K562 (cell line): ENCODE measurements around the gene ZDHHC18. TPM values are rescaled to one million over a fixed set of nuclear protein-coding genes. Genes with fewer than 3 reads are reported as not detected.

Experiments used
- ATAC-seq: fragments of 200-7000 bp; cut with Tn5 transposase; 3 replicates; pipeline ENCODE4 v1.9.1; 2020; ENCODE audit warnings: moderate library complexity
- BruUV-seq: library from RNA; stranded (reverse); fragments of 400-500 nt; replicated peaks from 2 replicates; lab custom pipeline; 2021; lab: Mats Ljungman, UMichigan
- CTCF ChIA-PET: fragments of 300-600 bp; formaldehyde crosslinking; extraction: SDS; loops from one replicate; lab custom pipeline; 2021; ENCODE audit warnings: low intra/inter-chr PET ratio; lab: Yijun Ruan, JAX
- POLR2A ChIA-PET: fragments of 300-600, 350-650 bp; sonication (Branson Sonifier 250); formaldehyde crosslinking; extraction: SDS; loops from one replicate; lab custom pipeline; 2021; ENCODE audit warnings: antibody characterized with exemption, inconsistent platforms; lab: Yijun Ruan, JAX
- DNase-seq, 4 experiments: peaks; one replicate each; pipeline versions ENCODE4 v3.0.0 to v3.0.0-alpha.2; 2011 to 2018; ENCODE audit warnings: low spot score in 3 of 4, mixed read lengths in 3 of 4; ENCODE audit errors: extremely low read depth in 1 of 4
- FAIRE-seq: peaks from 2 replicates; lab custom pipeline; 2011; peaks lifted over from hg19 to GRCh38; lab: Jason Lieb, UNC
- H2AFZ ChIP-seq: 2 replicates; pipeline ENCODE4 v1.6.0; 2011; ENCODE audit warnings: low read depth, low read length, control low read depth, inconsistent platforms
- H3K27ac ChIP-seq: fragments of 200-600 bp; 3 replicates; pipeline ENCODE4 v1.8.0; 2011; ENCODE audit warnings: low read depth, mild to moderate bottlenecking, control low read depth, inconsistent platforms, low read length, moderate library complexity, mixed read lengths; ENCODE audit errors: extremely low read depth
- H3K27me3 ChIP-seq, 2 experiments: fragments of 300-600 bp in 1 of 2; 2 replicates in 1 of 2; 3 replicates in 1 of 2; pipeline versions ENCODE4 v1.6.0 to v1.8.0; 2011; ENCODE audit warnings: inconsistent platforms in 2 of 2, low read length in 2 of 2, mild to moderate bottlenecking in 1 of 2, mixed read lengths in 1 of 2, moderate library complexity in 1 of 2; ENCODE audit not compliant: control insufficient read depth in 2 of 2, insufficient read depth in 2 of 2
- H3K36me3 ChIP-seq: fragments of 300-600 bp; 3 replicates; pipeline ENCODE4 v1.8.0; 2011; ENCODE audit warnings: mild to moderate bottlenecking, low read length, inconsistent platforms; ENCODE audit not compliant: control insufficient read depth, insufficient read depth
- H3K4me1 ChIP-seq, 2 experiments: fragments of 200-600 bp in 1 of 2; replicated peaks in 1 of 2; 2 replicates in 1 of 2; 3 replicates in 1 of 2; pipeline versions ENCODE4 v1.5.1 to v1.8.0; 2011; ENCODE audit warnings: inconsistent platforms in 2 of 2, low read length in 2 of 2, mild to moderate bottlenecking in 1 of 2, mixed read lengths in 1 of 2, moderate library complexity in 1 of 2; ENCODE audit not compliant: control insufficient read depth in 2 of 2, insufficient read depth in 2 of 2
- H3K4me2 ChIP-seq: 2 replicates; pipeline ENCODE4 v1.6.1; 2011; ENCODE audit warnings: low read length, control low read depth, inconsistent platforms, mixed read lengths; ENCODE audit not compliant: insufficient read depth
- H3K4me3 ChIP-seq: fragments of 200-600 bp; sonication (generic), shearing (Covaris generic); 2 replicates; pipeline ENCODE4 v1.5.1; 2016; ENCODE audit warnings: control low read depth, inconsistent platforms
- H3K79me2 ChIP-seq: fragments of 200-600 bp; 3 replicates; pipeline ENCODE4 v1.8.0; 2011; ENCODE audit warnings: low read length, inconsistent platforms; ENCODE audit not compliant: control insufficient read depth, insufficient read depth
- H3K9ac ChIP-seq, 2 experiments: 2 replicates each; pipeline versions ENCODE4 v1.6.0 to v1.6.1; 2011; ENCODE audit warnings: low read depth in 2 of 2, low read length in 2 of 2, control low read depth in 1 of 2, inconsistent platforms in 1 of 2, mild to moderate bottlenecking in 1 of 2, mixed read lengths in 1 of 2; ENCODE audit not compliant: insufficient read depth in 1 of 2
- H3K9me1 ChIP-seq: one replicate; pipeline ENCODE4 v1.6.0; 2011; ENCODE audit warnings: inconsistent platforms, mild to moderate bottlenecking, low read length, moderate library complexity; ENCODE audit not compliant: control insufficient read depth, insufficient read depth
- H3K9me3 ChIP-seq: replicated peaks from 2 replicates; pipeline ENCODE4 v1.5.1; 2011; ENCODE audit warnings: low read depth, low read length, inconsistent platforms; ENCODE audit not compliant: control insufficient read depth, insufficient read depth
- H4K20me1 ChIP-seq: replicated peaks from 2 replicates; pipeline ENCODE4 v1.6.1; 2011; ENCODE audit warnings: low read length, inconsistent platforms, mixed read lengths; ENCODE audit not compliant: control insufficient read depth, insufficient read depth
- CREB1 ChIP-seq, 2 experiments: sonication (generic) in 1 of 2; formaldehyde crosslinking in 1 of 2; IDR thresholded peaks; 2 replicates each; pipeline versions ENCODE4 v1.6.1 to v1.8.0; 2012 to 2022; ENCODE audit warnings: inconsistent platforms in 1 of 2, mild to moderate bottlenecking in 1 of 2, missing genetic modification reagents in 1 of 2, moderate library complexity in 1 of 2
- FOXK1 ChIP-seq: sonication (generic); formaldehyde crosslinking; IDR thresholded peaks from 2 replicates; pipeline ENCODE4 v1.8.0; 2022; ENCODE audit warnings: missing genetic modification reagents, mild to moderate bottlenecking, borderline replicate concordance
- MAZ ChIP-seq, 2 experiments: fragments of 450-650 bp in 1 of 2; sonication (generic) in 1 of 2; formaldehyde crosslinking; IDR thresholded peaks in 1 of 2; conservative IDR thresholded peaks in 1 of 2; 2 replicates each; pipeline versions ENCODE4 v1.4.0 to v1.5.0; 2020; ENCODE audit warnings: mild to moderate bottlenecking in 1 of 2, missing genetic modification reagents in 1 of 2
- RAD21 ChIP-seq, 2 experiments: fragments of 250-450 bp in 1 of 2; fragments of 450-650 bp in 1 of 2; sonication (Bioruptor Pico) in 1 of 2; formaldehyde crosslinking in 1 of 2; IDR thresholded peaks in 1 of 2; conservative IDR thresholded peaks in 1 of 2; 2 replicates each; pipeline versions ENCODE4 v1.4.0 to v1.8.0; 2020 to 2022; ENCODE audit warnings: mild to moderate bottlenecking in 2 of 2, moderate library complexity in 1 of 2
- WGBS: fragments of 100-300 bp; shearing (Covaris generic); methylation state at CpG from one replicate; pipeline ENCODE4 v1.1.6; 2016; ENCODE audit warnings: low coverage, mixed read lengths; ENCODE audit not compliant: insufficient coverage; ENCODE audit errors: missing lambda C conversion rate; 5-methylcytosine and 5-hydroxymethylcytosine counted together
- in situ Hi-C: fragments of 300-500 bp; cut with MboI; formaldehyde crosslinking; loops from 4 replicates; pipeline ENCODE4 v1.15.0; 2018; ENCODE audit warnings: inconsistent platforms, mixed read lengths
- intact Hi-C: fragments of 100-400 bp; cut with micrococcal nuclease; formaldehyde crosslinking; loops from 2 replicates; pipeline ENCODE4 v1.14.2; 2022
- polyA plus RNA-seq, 8 experiments: library from polyadenylated mRNA; depleted of rRNA in 4 of 8; stranded (reverse) in 5 of 8; unstranded in 3 of 8; fragments of >200 nt; fragmentation: Nextera tagmentation in 2 of 8; fragmentation: Illumina TruSeq in 1 of 8; extraction: Ambion mirVana in 2 of 8; extraction: Trizol in 1 of 8; gene quantifications; 2 replicates each; pipeline versions ENCODE4 v1.2.1 to v1.2.3, GENCODE V29; 2011 to 2014; ENCODE audit warnings: inconsistent platforms in 1 of 8, missing spikeins in 1 of 8
- total RNA-seq, 7 experiments: library from RNA; depleted of rRNA in 6 of 7; stranded (reverse); fragments of >200 nt in 6 of 7; fragmentation: Illumina TruSeq in 2 of 7; extraction: Trizol in 2 of 7; gene quantifications; 2 replicates each; pipeline versions ENCODE4 v1.2.1 to v1.2.3, GENCODE V29; 2011 to 2021; ENCODE audit warnings: low replicate concordance in 1 of 7
- TF ChIP-seq, protein P1 (sequence below), 3 experiments: IDR thresholded peaks in 2 of 3; conservative IDR thresholded peaks in 1 of 3; 2 replicates each; pipeline ENCODE4 v1.5.1; 2011 to 2012; ENCODE audit warnings: low read length in 3 of 3, mild to moderate bottlenecking in 3 of 3, control low read depth in 2 of 3, improper control_type of control experiment in 1 of 3, inconsistent platforms in 1 of 3, low read depth in 1 of 3, mixed read lengths in 1 of 3, moderate library complexity in 1 of 3; ENCODE audit not compliant: insufficient read depth in 2 of 3
- TF ChIP-seq, protein P2 (sequence below): fragments of 250-450 bp; sonication (Bioruptor Pico); IDR thresholded peaks from 2 replicates; pipeline ENCODE4 v1.4.0; 2020
- TF ChIP-seq, protein P3 (sequence below): IDR thresholded peaks from 2 replicates; pipeline ENCODE4 v1.6.1; 2011; ENCODE audit warnings: borderline replicate concordance, low read depth, mild to moderate bottlenecking, moderate library complexity, low read length; ENCODE audit not compliant: insufficient read depth, poor library complexity, severe bottlenecking

ZDHHC18 gene
- total and polyA plus RNA-seq, 9 of the 15 experiments (the other 6 are each of a cell fraction or from before 2014, with no cell fraction given) = 0.42 to 35.6 (median 15.8) TPM

DNA sequence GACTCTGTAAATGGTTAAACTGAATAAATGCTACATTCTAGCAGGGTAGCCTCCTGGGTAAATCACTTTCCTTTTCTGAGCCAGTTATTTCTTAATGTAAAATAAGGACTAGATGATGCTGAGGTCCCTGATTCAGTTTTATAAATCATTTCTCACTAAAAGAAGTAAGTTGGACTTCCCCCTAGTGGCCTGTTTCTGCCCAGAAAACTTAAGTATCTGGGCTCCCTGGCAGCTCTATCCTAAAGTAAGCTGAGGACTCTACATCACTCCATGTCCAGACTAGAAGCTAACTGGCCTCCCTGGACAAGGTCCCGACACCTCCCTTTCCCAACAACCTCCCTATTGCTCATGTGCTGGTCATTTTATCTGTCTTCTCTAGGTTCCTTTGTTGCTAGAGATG, 60.6 kb downstream of the ZDHHC18 start:
- intact Hi-C loops (no loop called here), in situ Hi-C loops (no loop called here)
- ChIA-PET POLR2A (interaction anchor here (0.5 to 12.0 kb wide), 8 partner anchors 12 to 265 kb away, joined by 3 to 110 read pairs (median 4); partner anchors contain the start of gene GPATCH3), CTCF (interaction anchor here (0.7 kb wide), 1 partner anchor 420 kb away, joined by 4 read pairs; no protein-coding TSS in a partner anchor)
- no peaks in the 10 kb centered on the region for H3K9me3 ChIP-seq
- H2AFZ ChIP-seq = no peak overlapping the region
- peaks cover 13 to 24% of the 10 kb centered on the region in 2 experiments for H3K4me1 ChIP-seq
- 92% methylated on average over 1 of the region's 1 CpG for WGBS
- TF ChIP-seq RAD21 (CRISPR knock-in tag; conservative IDR thresholded peaks at IDR 0.05 in 1 of 2, IDR thresholded peaks at IDR 0.05 in 1 of 2) (0 out of 4 replicates have a peak, but pooled peaks of 1 of the 2 experiments have one; percentile 14), MAZ (CRISPR knock-in tag; conservative IDR thresholded peaks at IDR 0.05 in 1 of 2, IDR thresholded peaks at IDR 0.05 in 1 of 2) (no peak), CREB1 (IDR thresholded peaks at IDR 0.05) (no peak), CREB1 (CRISPR knock-in tag; IDR thresholded peaks at IDR 0.05) (no peak), FOXK1 (CRISPR knock-in tag) (no peak)
- TF ChIP-seq, protein P1, sequence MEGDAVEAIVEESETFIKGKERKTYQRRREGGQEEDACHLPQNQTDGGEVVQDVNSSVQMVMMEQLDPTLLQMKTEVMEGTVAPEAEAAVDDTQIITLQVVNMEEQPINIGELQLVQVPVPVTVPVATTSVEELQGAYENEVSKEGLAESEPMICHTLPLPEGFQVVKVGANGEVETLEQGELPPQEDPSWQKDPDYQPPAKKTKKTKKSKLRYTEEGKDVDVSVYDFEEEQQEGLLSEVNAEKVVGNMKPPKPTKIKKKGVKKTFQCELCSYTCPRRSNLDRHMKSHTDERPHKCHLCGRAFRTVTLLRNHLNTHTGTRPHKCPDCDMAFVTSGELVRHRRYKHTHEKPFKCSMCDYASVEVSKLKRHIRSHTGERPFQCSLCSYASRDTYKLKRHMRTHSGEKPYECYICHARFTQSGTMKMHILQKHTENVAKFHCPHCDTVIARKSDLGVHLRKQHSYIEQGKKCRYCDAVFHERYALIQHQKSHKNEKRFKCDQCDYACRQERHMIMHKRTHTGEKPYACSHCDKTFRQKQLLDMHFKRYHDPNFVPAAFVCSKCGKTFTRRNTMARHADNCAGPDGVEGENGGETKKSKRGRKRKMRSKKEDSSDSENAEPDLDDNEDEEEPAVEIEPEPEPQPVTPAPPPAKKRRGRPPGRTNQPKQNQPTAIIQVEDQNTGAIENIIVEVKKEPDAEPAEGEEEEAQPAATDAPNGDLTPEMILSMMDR (IDR thresholded peaks at IDR 0.05 in 2 of 3, conservative IDR thresholded peaks at IDR 0.05 in 1 of 3; ENCODE audit: insufficient read depth in 2 of 3, low read depth in 1 of 3, low read length in 3 of 3) = peak in 2 of 3 experiments; percentile 49 to 55; a peak in 2 of 6 replicates
- TF ChIP-seq, protein P2, sequence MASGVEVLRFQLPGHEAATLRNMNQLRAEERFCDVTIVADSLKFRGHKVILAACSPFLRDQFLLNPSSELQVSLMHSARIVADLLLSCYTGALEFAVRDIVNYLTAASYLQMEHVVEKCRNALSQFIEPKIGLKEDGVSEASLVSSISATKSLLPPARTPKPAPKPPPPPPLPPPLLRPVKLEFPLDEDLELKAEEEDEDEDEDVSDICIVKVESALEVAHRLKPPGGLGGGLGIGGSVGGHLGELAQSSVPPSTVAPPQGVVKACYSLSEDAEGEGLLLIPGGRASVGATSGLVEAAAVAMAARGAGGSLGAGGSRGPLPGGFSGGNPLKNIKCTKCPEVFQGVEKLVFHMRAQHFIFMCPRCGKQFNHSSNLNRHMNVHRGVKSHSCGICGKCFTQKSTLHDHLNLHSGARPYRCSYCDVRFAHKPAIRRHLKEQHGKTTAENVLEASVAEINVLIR (CRISPR knock-in tag) = no peak
- TF ChIP-seq, protein P3, sequence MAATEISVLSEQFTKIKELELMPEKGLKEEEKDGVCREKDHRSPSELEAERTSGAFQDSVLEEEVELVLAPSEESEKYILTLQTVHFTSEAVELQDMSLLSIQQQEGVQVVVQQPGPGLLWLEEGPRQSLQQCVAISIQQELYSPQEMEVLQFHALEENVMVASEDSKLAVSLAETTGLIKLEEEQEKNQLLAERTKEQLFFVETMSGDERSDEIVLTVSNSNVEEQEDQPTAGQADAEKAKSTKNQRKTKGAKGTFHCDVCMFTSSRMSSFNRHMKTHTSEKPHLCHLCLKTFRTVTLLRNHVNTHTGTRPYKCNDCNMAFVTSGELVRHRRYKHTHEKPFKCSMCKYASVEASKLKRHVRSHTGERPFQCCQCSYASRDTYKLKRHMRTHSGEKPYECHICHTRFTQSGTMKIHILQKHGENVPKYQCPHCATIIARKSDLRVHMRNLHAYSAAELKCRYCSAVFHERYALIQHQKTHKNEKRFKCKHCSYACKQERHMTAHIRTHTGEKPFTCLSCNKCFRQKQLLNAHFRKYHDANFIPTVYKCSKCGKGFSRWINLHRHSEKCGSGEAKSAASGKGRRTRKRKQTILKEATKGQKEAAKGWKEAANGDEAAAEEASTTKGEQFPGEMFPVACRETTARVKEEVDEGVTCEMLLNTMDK = peak; percentile 29
- H3K9ac ChIP-seq = no peak overlapping the region
- peaks cover 7% of the 10 kb centered on the region; the same call in 1 of the 2 replicates for H4K20me1 ChIP-seq
- ATAC-seq (no peak), DNase-seq (peak in 1 of 4 experiments; percentile 43), FAIRE-seq (no peak)
- H3K36me3 ChIP-seq = peaks cover 65% of the 10 kb centered on the region
- H3K4me2 ChIP-seq = no peak overlapping the region
- no peaks in the 10 kb centered on the region for H3K9me1 ChIP-seq
- H3K27me3 ChIP-seq = no peaks in the 10 kb centered on the region
- no peak overlapping the region for H3K4me3 ChIP-seq
- no TSS peak for BruUV-seq
- peaks cover 24% of the 10 kb centered on the region for H3K79me2 ChIP-seq
- H3K27ac ChIP-seq = no peak overlapping the region
